GM12891 (cell line): ENCODE data around the gene PGS1.

Experiments used
- PAX5 ChIP-seq: IDR thresholded peaks from 2 replicates; pipeline ENCODE4 v1.6.1; 2011; ENCODE audit warnings: low read length, moderate library complexity, mild to moderate bottlenecking; ENCODE audit not compliant: insufficient read depth, severe bottlenecking
- POLR2A ChIP-seq: IDR thresholded peaks from 2 replicates; pipeline ENCODE4 v1.6.1; 2011; ENCODE audit warnings: low read depth, low read length, control low read depth
- POLR2AphosphoS5 ChIP-seq: IDR thresholded peaks from 2 replicates; pipeline ENCODE4 v1.6.1; 2011; ENCODE audit warnings: low read depth, low read length, control low read depth

DNA sequence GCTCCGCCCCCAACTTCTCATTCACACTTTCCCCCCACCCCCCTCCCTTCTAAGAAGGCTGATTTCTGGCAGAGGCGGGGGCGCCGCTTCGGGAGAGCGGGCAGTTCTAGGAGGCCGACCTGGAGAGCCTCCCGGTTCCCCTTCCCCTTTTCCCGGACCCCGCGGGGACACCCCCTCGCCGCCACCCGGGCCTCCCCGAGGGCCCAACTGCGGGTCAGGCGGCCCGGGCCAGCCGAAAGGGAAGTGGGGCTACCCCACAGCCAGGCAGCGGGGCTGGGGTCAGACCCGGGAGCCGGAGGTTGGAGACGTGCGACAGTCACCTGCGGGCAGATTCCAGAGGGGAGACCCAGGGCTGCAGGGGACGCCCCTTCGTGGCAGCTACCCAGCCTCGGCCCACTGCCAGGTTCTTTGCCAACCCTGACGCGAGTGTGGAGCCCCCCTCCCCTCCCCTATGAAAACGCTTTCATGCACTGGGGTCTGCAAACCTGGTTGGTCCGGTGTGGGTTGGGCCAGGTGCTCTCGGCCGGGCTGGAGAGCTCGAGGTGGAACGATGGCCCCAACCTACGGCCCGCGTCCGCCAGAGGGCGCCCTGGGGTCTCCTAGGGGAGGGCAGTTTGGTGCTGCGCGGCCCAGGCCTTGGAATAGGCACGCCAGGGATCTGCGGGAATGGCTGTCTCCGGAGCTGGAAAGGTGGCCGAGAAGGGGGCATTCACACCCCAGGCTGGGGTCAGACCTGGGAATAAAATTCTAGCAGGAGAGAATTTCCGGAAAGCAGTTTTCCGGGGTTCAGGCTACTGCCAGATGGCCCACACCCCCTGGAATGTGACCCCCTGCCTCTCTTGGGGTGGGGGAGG lies 17.9 kb upstream of the PGS1 start:
- no peak for TF ChIP-seq POLR2A
- TF ChIP-seq POLR2AphosphoS5 = no peak
- TF ChIP-seq PAX5 = no peak
